ENCODE results near the gene CADM3. TPM values are rescaled to one million over a fixed set of nuclear protein-coding genes. Genes with fewer than 3 reads are reported as not detected.

The CADM3 gene
- total and polyA plus RNA-seq, 9 of the 15 experiments (the other 6 are each of a cell fraction or from before 2014, with no cell fraction given), result 0.04 TPM; not detected in 8

DNA sequence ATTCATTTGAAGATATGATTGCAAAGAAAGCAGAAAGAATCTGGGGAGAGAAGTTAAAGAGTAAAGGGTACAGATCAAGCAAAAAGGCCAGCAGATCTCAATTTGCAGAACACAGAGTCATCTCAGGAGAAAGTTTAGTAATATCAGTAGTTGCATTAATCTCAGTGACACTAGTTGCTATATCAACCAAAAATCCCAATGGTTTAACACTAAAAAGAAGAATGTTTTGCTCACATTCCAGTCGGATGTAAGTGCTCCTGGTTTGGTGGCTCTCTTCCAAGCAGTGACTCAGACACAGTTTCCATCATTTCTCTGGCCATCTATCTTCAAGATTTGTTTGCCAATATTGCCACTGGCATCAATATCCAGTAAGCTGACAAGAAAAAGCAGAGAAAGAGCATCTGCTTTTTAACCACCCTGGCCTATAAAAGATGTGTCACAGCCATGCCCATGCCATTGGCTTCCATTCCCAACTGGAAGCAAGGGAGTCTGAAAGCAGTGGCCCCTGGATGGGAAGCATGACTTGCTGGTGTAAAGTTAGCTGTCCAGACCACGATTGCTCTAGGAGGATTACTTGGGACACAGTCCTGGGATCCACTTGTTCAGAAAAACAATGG is 49.3 kb upstream of the CADM3 start:
- Histone ChIP-seq H3K79me2 (ENCODE audit: control insufficient read depth, insufficient read depth, low read length) (no peaks in the 10 kb centered on the region), H3K27me3 (ENCODE audit: control insufficient read depth in 2 of 2, insufficient read depth in 2 of 2, low read length in 2 of 2) (peaks cover 2 to 5% of the 10 kb centered on the region in 2 experiments; a peak in 4 of 5 replicates), H3K4me2 (ENCODE audit: insufficient read depth, low read length) (no peak overlapping the region), H2AFZ (ENCODE audit: low read depth, low read length) (no peak overlapping the region), H3K4me1 (replicated peaks in 1 of 2; ENCODE audit: control insufficient read depth in 2 of 2, insufficient read depth in 2 of 2, low read length in 2 of 2) (no peaks in the 10 kb centered on the region), H4K20me1 (replicated peaks; ENCODE audit: control insufficient read depth, insufficient read depth, low read length) (no peaks in the 10 kb centered on the region), H3K9me3 (replicated peaks; ENCODE audit: control insufficient read depth, insufficient read depth, low read depth, low read length) (no peaks in the 10 kb centered on the region), H3K9ac (ENCODE audit: insufficient read depth in 1 of 2, low read depth in 2 of 2, low read length in 2 of 2) (no peak overlapping the region), H3K4me3 (no peak overlapping the region), H3K9me1 (ENCODE audit: control insufficient read depth, insufficient read depth, low read length) (no peaks in the 10 kb centered on the region), H3K27ac (ENCODE audit: extremely low read depth, low read depth, low read length) (no peak overlapping the region), H3K36me3 (ENCODE audit: control insufficient read depth, insufficient read depth, low read length) (no peaks in the 10 kb centered on the region)
- FAIRE-seq, result no peak
- WGBS (ENCODE audit: insufficient coverage, low coverage, missing lambda C conversion rate), result 0% methylated on average over 2 of the region's 2 CpGs
- intact Hi-C loops (cut with micrococcal nuclease), result no loop called here
- CTCF ChIA-PET (ENCODE audit: low intra/inter-chr PET ratio), result no interaction called here
- POLR2A ChIA-PET, result interaction anchor here (0.8 kb wide), 1 partner anchor 16 kb away, joined by 3 read pairs; no protein-coding TSS in a partner anchor
- DNase-seq (ENCODE audit: extremely low read depth in 1 of 4, low spot score in 3 of 4), result no peak
- ATAC-seq, result no peak
- in situ Hi-C loops (cut with MboI), result no loop called here
- no TSS peak for BruUV-seq (replicated peaks)
- no peak for TF ChIP-seq ELF1 (tag; IDR thresholded peaks at IDR 0.05)
- TF ChIP-seq, protein P1, sequence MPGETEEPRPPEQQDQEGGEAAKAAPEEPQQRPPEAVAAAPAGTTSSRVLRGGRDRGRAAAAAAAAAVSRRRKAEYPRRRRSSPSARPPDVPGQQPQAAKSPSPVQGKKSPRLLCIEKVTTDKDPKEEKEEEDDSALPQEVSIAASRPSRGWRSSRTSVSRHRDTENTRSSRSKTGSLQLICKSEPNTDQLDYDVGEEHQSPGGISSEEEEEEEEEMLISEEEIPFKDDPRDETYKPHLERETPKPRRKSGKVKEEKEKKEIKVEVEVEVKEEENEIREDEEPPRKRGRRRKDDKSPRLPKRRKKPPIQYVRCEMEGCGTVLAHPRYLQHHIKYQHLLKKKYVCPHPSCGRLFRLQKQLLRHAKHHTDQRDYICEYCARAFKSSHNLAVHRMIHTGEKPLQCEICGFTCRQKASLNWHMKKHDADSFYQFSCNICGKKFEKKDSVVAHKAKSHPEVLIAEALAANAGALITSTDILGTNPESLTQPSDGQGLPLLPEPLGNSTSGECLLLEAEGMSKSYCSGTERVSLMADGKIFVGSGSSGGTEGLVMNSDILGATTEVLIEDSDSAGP (CRISPR knock-in tag; IDR thresholded peaks at IDR 0.05), result no peak
- no peak for TF ChIP-seq FIP1L1 (IDR thresholded peaks at IDR 0.05; ENCODE audit: low read depth, low read length, poor library complexity, severe bottlenecking)
- TF ChIP-seq PCBP2 (IDR thresholded peaks at IDR 0.05; ENCODE audit: low read depth, low read length, poor library complexity, severe bottlenecking), result no peak
- no peak for TF ChIP-seq KLF13 (tag; IDR thresholded peaks at IDR 0.05; ENCODE audit: borderline replicate concordance, low read depth)
- no peak for TF ChIP-seq SRSF7 (optimal IDR thresholded peaks at IDR 0.05; ENCODE audit: low read depth, low read length)
- no peak for TF ChIP-seq KLF16 (IDR thresholded peaks at IDR 0.05)
- TF ChIP-seq ZKSCAN1 (IDR thresholded peaks at IDR 0.05; ENCODE audit: low read depth, low read length), result no peak
- TF ChIP-seq, protein P2, sequence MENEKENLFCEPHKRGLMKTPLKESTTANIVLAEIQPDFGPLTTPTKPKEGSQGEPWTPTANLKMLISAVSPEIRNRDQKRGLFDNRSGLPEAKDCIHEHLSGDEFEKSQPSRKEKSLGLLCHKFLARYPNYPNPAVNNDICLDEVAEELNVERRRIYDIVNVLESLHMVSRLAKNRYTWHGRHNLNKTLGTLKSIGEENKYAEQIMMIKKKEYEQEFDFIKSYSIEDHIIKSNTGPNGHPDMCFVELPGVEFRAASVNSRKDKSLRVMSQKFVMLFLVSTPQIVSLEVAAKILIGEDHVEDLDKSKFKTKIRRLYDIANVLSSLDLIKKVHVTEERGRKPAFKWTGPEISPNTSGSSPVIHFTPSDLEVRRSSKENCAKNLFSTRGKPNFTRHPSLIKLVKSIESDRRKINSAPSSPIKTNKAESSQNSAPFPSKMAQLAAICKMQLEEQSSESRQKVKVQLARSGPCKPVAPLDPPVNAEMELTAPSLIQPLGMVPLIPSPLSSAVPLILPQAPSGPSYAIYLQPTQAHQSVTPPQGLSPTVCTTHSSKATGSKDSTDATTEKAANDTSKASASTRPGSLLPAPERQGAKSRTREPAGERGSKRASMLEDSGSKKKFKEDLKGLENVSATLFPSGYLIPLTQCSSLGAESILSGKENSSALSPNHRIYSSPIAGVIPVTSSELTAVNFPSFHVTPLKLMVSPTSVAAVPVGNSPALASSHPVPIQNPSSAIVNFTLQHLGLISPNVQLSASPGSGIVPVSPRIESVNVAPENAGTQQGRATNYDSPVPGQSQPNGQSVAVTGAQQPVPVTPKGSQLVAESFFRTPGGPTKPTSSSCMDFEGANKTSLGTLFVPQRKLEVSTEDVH (IDR thresholded peaks at IDR 0.05; ENCODE audit: low read depth, partially characterized antibody), result no peak
- TF ChIP-seq, protein P3, sequence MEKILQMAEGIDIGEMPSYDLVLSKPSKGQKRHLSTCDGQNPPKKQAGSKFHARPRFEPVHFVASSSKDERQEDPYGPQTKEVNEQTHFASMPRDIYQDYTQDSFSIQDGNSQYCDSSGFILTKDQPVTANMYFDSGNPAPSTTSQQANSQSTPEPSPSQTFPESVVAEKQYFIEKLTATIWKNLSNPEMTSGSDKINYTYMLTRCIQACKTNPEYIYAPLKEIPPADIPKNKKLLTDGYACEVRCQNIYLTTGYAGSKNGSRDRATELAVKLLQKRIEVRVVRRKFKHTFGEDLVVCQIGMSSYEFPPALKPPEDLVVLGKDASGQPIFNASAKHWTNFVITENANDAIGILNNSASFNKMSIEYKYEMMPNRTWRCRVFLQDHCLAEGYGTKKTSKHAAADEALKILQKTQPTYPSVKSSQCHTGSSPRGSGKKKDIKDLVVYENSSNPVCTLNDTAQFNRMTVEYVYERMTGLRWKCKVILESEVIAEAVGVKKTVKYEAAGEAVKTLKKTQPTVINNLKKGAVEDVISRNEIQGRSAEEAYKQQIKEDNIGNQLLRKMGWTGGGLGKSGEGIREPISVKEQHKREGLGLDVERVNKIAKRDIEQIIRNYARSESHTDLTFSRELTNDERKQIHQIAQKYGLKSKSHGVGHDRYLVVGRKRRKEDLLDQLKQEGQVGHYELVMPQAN (IDR thresholded peaks at IDR 0.05; ENCODE audit: borderline replicate concordance), result no peak
- no peak for TF ChIP-seq SIN3B (IDR thresholded peaks at IDR 0.05; ENCODE audit: low read depth)
- TF ChIP-seq PHB2 (IDR thresholded peaks at IDR 0.05; ENCODE audit: low read depth), result no peak
- TF ChIP-seq GTF2E2 (tag; IDR thresholded peaks at IDR 0.05), result no peak
- no peak for TF ChIP-seq PPARD (CRISPR knock-in tag; IDR thresholded peaks at IDR 0.05)
- no peak for TF ChIP-seq IRF2 (CRISPR knock-in tag; IDR thresholded peaks at IDR 0.05)
- no peak for TF ChIP-seq NCOA4 (IDR thresholded peaks at IDR 0.05; ENCODE audit: partially characterized antibody)
